OCI-LY1 (cell line): ENCODE measurements around the gene PSMB5.

Experiments
- H2AFZ ChIP-seq: fragments of 200-600 bp; sonication (generic), shearing (Covaris generic); 2 replicates; pipeline ENCODE4 v1.6.0; 2014; ENCODE audit warnings: antibody characterized with exemption, mild to moderate bottlenecking, low read length
- H3F3A ChIP-seq: fragments of 200-600 bp; sonication (generic), shearing (Covaris generic); 2 replicates; pipeline ENCODE4 v1.6.0; 2014; ENCODE audit warnings: mild to moderate bottlenecking, antibody characterized with exemption, low read length, moderate library complexity; ENCODE audit not compliant: insufficient read depth
- H3K27ac ChIP-seq: fragments of 200-600 bp; sonication (generic); 2 replicates; pipeline ENCODE4 v1.5.1; 2014; ENCODE audit warnings: low read length, mixed run types, mild to moderate bottlenecking, low read depth; ENCODE audit not compliant: poor library complexity, severe bottlenecking
- H3K27me3 ChIP-seq: fragments of 200-600 bp; sonication (generic); 2 replicates; pipeline ENCODE4 v1.6.0; 2014; ENCODE audit warnings: antibody characterized with exemption, mild to moderate bottlenecking, low read length, moderate library complexity; ENCODE audit not compliant: insufficient read depth
- H3K36me3 ChIP-seq: fragments of 200-600 bp; sonication (generic); 2 replicates; pipeline ENCODE4 v1.6.1; 2014; ENCODE audit warnings: mild to moderate bottlenecking, antibody characterized with exemption, low read length, moderate library complexity, mixed read lengths; ENCODE audit not compliant: insufficient read depth
- H3K4me1 ChIP-seq: fragments of 200-600 bp; sonication (generic); 2 replicates; pipeline ENCODE4 v1.5.1; 2014; ENCODE audit warnings: mild to moderate bottlenecking, low read length, moderate library complexity; ENCODE audit not compliant: insufficient read depth, severe bottlenecking
- H3K4me2 ChIP-seq: fragments of 200-600 bp; sonication (generic), shearing (Covaris generic); 2 replicates; pipeline ENCODE4 v1.6.1; 2014; ENCODE audit warnings: low read length
- H3K4me3 ChIP-seq: fragments of 200-600 bp; sonication (generic); 2 replicates; pipeline ENCODE4 v1.5.1; 2014; ENCODE audit warnings: low read length, low read depth, mild to moderate bottlenecking, mixed read lengths; ENCODE audit not compliant: poor library complexity, severe bottlenecking
- H3K79me2 ChIP-seq: fragments of 200-600 bp; shearing (Covaris generic); 2 replicates; pipeline ENCODE4 v1.6.1; 2016; ENCODE audit warnings: mixed run types, low read length, mixed read lengths; ENCODE audit not compliant: insufficient read depth
- H3K9ac ChIP-seq: fragments of 200-600 bp; sonication (generic), shearing (Covaris generic); 2 replicates; pipeline ENCODE4 v1.6.1; 2014; ENCODE audit warnings: mild to moderate bottlenecking, low read length, mixed read lengths
- H3K9me2 ChIP-seq: fragments of 200-600 bp; sonication (generic), shearing (Covaris generic); 2 replicates; pipeline ENCODE4 v1.6.1; 2014; ENCODE audit warnings: low read depth, mild to moderate bottlenecking, low read length, mixed read lengths
- H3K9me3 ChIP-seq: fragments of 200-600 bp; shearing (Covaris generic); 2 replicates; pipeline ENCODE4 v1.6.1; 2014; ENCODE audit warnings: low read length, mixed read lengths
- H4K20me1 ChIP-seq: fragments of 200-600 bp; sonication (generic), shearing (Covaris generic); 2 replicates; pipeline ENCODE4 v1.6.0; 2016; ENCODE audit warnings: mild to moderate bottlenecking, low read length; ENCODE audit not compliant: insufficient read depth
- CTCF ChIP-seq: fragments of 200-600 bp; sonication (generic), shearing (Covaris generic); IDR thresholded peaks from 2 replicates; pipeline ENCODE4 v1.5.1; 2017; ENCODE audit warnings: mild to moderate bottlenecking, antibody characterized with exemption, low read length, moderate library complexity, mixed read lengths
- EZH2 ChIP-seq: fragments of 200-600 bp; sonication (generic), shearing (Covaris generic); IDR thresholded peaks from 2 replicates; pipeline ENCODE4 v1.8.0; 2017; ENCODE audit warnings: borderline replicate concordance, mixed run types, mild to moderate bottlenecking, antibody characterized with exemption, low read length, moderate library complexity, mixed read lengths

Gene PSMB5

GRCh38 chr14:23023022-23023794 is 11.5 kb downstream of the PSMB5 start:
- Histone ChIP-seq H3K4me1 (no peaks in the 10 kb centered on the region), H4K20me1 (no peaks in the 10 kb centered on the region), H3K9ac (no peak overlapping the region), H3K4me2 (no peak overlapping the region), H3K79me2 (no peaks in the 10 kb centered on the region), H3K27ac (no peak overlapping the region), H3F3A (no peaks in the 10 kb centered on the region), H3K4me3 (no peak overlapping the region), H3K9me2 (no peaks in the 10 kb centered on the region), H3K36me3 (peaks cover 42% of the 10 kb centered on the region), H3K9me3 (no peaks in the 10 kb centered on the region), H3K27me3 (no peaks in the 10 kb centered on the region), H2AFZ (no peak overlapping the region)
- TF ChIP-seq EZH2, result no peak
- TF ChIP-seq CTCF, result no peak

- Histone ChIP-seq H3F3A (no peaks in the 10 kb centered on the region), H3K4me1 (no peaks in the 10 kb centered on the region), H3K4me3 (no peak overlapping the region), H3K79me2 (no peaks in the 10 kb centered on the region), H3K36me3 (peaks cover 33% of the 10 kb centered on the region), H4K20me1 (no peaks in the 10 kb centered on the region), H3K9ac (no peak overlapping the region), H3K27me3 (no peaks in the 10 kb centered on the region), H3K9me3 (no peaks in the 10 kb centered on the region), H3K27ac (no peak overlapping the region), H3K9me2 (no peaks in the 10 kb centered on the region), H2AFZ (no peak overlapping the region), H3K4me2 (no peak overlapping the region)
- TF ChIP-seq CTCF (no peak), EZH2 (no peak)
Measured at GRCh38 chr14:23021889-23022442, 12.7 kb downstream of the PSMB5 start.

- Histone ChIP-seq H3K4me3 (no peak overlapping the region), H3K9me3 (no peaks in the 10 kb centered on the region), H3K4me1 (no peaks in the 10 kb centered on the region), H3K27ac (no peak overlapping the region), H4K20me1 (no peaks in the 10 kb centered on the region), H3K27me3 (no peaks in the 10 kb centered on the region), H3K79me2 (no peaks in the 10 kb centered on the region), H3K4me2 (no peak overlapping the region), H3F3A (no peaks in the 10 kb centered on the region), H3K36me3 (peaks cover 33% of the 10 kb centered on the region), H3K9me2 (no peaks in the 10 kb centered on the region), H3K9ac (no peak overlapping the region), H2AFZ (no peak overlapping the region)
- no peak for TF ChIP-seq CTCF
- TF ChIP-seq EZH2, result no peak
Measured at GRCh38 chr14:23021434-23021833, 13.3 kb downstream of the PSMB5 start.
